ENCODE results near the gene PTBP1. TPM values are rescaled to one million over a fixed set of nuclear protein-coding genes. Genes with fewer than 3 reads are reported as not detected.
A peak's percentile ranks its signal among the peaks of the same experiment; 100 is the strongest.

PTBP1 gene
- total and polyA plus RNA-seq, 9 of the 15 experiments (the other 6 are each of a cell fraction or from before 2014, with no cell fraction given) = 14.0 to 759 (median 234) TPM

GRCh38 chr19:796692-797527 lies at the start of gene PTBP1 (continued):
- TF ChIP-seq ARID3B (CRISPR knock-in tag; IDR thresholded peaks at IDR 0.05; ENCODE audit: borderline replicate concordance) = no peak
- TF ChIP-seq MLLT1 (IDR thresholded peaks at IDR 0.05) = peak in 1 of 2 experiments; percentile 83; a peak in 1 of 4 replicates
- peak; percentile 56 for TF ChIP-seq RBBP5 (IDR thresholded peaks at IDR 0.05; ENCODE audit: borderline replicate concordance, insufficient read depth, low read length, poor library complexity, severe bottlenecking)
- TF ChIP-seq SMC3 (conservative IDR thresholded peaks at IDR 0.05; ENCODE audit: insufficient read depth, low read depth, low read length) = no peak
- no peak for TF ChIP-seq ID3 (CRISPR knock-in tag; IDR thresholded peaks at IDR 0.05)
- TF ChIP-seq ID3 (tag; IDR thresholded peaks at IDR 0.05) = peak; percentile 90
- TF ChIP-seq BDP1 (IDR thresholded peaks at IDR 0.05; ENCODE audit: insufficient read depth, insufficient read length) = no peak
- peak; percentile 94 for TF ChIP-seq MXD1 (CRISPR knock-in tag; IDR thresholded peaks at IDR 0.05; ENCODE audit: borderline replicate concordance, poor library complexity, severe bottlenecking)
- no peak for TF ChIP-seq ZNF212 (CRISPR knock-in tag; IDR thresholded peaks at IDR 0.05)
- 0 out of 2 replicates have a peak, but pooled peaks have one; percentile 61 for TF ChIP-seq MTA1 (IDR thresholded peaks at IDR 0.05; ENCODE audit: borderline replicate concordance)
- TF ChIP-seq AFF4 (CRISPR knock-in tag; IDR thresholded peaks at IDR 0.05) = peak; percentile 73; the same call in 1 of the 2 replicates
- no peak for TF ChIP-seq CBX5 (IDR thresholded peaks at IDR 0.05; ENCODE audit: borderline replicate concordance, low read depth)
- TF ChIP-seq HCFC1 (IDR thresholded peaks at IDR 0.05; ENCODE audit: low read depth, low read length) = peak; percentile 96
- TF ChIP-seq SOX6 (IDR thresholded peaks at IDR 0.05) = 0 out of 2 replicates have a peak, but pooled peaks have one; percentile 50
- TF ChIP-seq CREB3 (tag; conservative IDR thresholded peaks at IDR 0.05; ENCODE audit: low read depth) = peak; percentile 86
- peak; percentile 94 for TF ChIP-seq SAP30 (IDR thresholded peaks at IDR 0.05; ENCODE audit: borderline replicate concordance, insufficient read depth, low read depth, low read length, poor library complexity, severe bottlenecking)

All from K562 (cell line).